ENCODE results near the gene HOGA1.

DNA sequence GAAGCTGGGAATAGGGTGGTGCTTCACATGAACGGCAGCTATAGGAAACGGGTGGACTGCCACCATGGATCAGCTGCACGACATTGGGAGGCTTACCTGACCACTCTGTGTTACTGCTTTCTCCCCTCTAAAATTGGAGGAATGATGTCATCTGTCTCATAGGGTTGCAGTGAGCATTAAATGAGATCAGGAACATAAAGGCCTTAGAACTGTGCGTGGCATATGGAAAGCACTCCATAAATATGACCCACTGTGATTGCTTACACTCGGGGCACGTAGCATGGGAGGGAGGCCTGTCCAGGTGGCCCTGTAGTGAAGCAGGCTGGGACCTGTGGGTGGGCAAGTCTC is 15.1 kb downstream of the HOGA1 start:
- TF ChIP-seq POLR2AphosphoS5 (IDR thresholded peaks at IDR 0.05; ENCODE audit: insufficient read depth, low read depth, low read length) (no peak), POLR2A (IDR thresholded peaks at IDR 0.05; ENCODE audit: low read depth, low read length) (no peak)
